ENCODE data around the gene NT5E.

NT5E gene

GRCh38 chr6:85459224-85459901 is 9.5 kb downstream of the NT5E start:
- DNase-seq, result no peak

- DNase-seq, result no peak
Measured at GRCh38 chr6:85460154-85460920, 10.5 kb downstream of the NT5E start.

- DNase-seq, result no peak
Measured at GRCh38 chr6:85460921-85461797, 11.3 kb downstream of the NT5E start.

GRCh38 chr6:85461798-85462170 is 11.9 kb downstream of the NT5E start:
- DNase-seq, result no peak

- DNase-seq, result no peak
Measured at GRCh38 chr6:85462673-85463072, 12.8 kb downstream of the NT5E start.

- no peak for DNase-seq
Measured at GRCh38 chr6:85463621-85464259, 13.9 kb downstream of the NT5E start.

GRCh38 chr6:85464260-85464644 is 14.4 kb downstream of the NT5E start:
- DNase-seq, result peak in 1 of 56 donors; percentile 10

- DNase-seq, result no peak
Measured at GRCh38 chr6:85464722-85465150, 14.9 kb downstream of the NT5E start.

GRCh38 chr6:85465762-85466161 is 15.9 kb downstream of the NT5E start:
- DNase-seq, result no peak

- DNase-seq, result no peak
Measured at GRCh38 chr6:85468326-85468725, 18.4 kb downstream of the NT5E start.

- DNase-seq, result no peak
Measured at GRCh38 chr6:85469276-85470022, 19.6 kb downstream of the NT5E start.

- DNase-seq, result no peak
Measured at GRCh38 chr6:85470023-85470410, 20.1 kb downstream of the NT5E start.

- no peak for DNase-seq
Measured at GRCh38 chr6:85472744-85473143, 22.9 kb downstream of the NT5E start.

GRCh38 chr6:85473748-85474147 is 23.9 kb downstream of the NT5E start:
- DNase-seq, result no peak

GRCh38 chr6:85476532-85476931 is 26.6 kb downstream of the NT5E start:
- DNase-seq, result no peak

GRCh38 chr6:85479208-85479607 is 29.3 kb downstream of the NT5E start:
- DNase-seq, result no peak

GRCh38 chr6:85482206-85482904 is 32.5 kb downstream of the NT5E start:
- DNase-seq, result no peak

GRCh38 chr6:85482905-85483700 is 33.2 kb downstream of the NT5E start:
- peak in 50 of 56 donors; percentile 3 to 81 (median 26) for DNase-seq

GRCh38 chr6:85483846-85484245 is 34.0 kb downstream of the NT5E start:
- DNase-seq, result no peak
